GM21529 (cell line): ENCODE results near the gene SLC29A3.

Experiments used
- ATAC-seq: cut with Tn5 transposase; IDR thresholded peaks from one replicate; pipeline ENCODE4 v1.9.1; 2021; ENCODE audit not compliant: unreplicated experiment

SLC29A3 gene

DNA sequence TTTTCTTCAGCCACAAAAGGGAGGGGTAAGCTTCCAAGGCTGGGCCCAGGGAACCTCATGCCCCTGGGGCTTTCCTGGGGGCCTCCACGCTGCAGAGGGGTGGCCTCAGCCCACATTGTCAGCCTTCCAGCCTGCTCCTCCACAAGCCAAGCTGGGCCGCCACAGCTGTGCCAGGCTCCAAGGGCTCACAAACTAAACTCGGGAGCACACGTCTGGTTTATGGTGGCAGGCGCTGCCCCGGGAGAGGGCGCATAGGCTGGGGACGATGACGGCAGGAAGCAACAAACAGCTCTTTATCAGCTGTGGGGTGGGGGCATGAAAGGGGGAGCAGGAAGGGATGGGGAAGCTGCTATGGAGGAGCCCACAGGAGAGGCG, 71.4 kb downstream of the SLC29A3 start:
- no peak for ATAC-seq

DNA sequence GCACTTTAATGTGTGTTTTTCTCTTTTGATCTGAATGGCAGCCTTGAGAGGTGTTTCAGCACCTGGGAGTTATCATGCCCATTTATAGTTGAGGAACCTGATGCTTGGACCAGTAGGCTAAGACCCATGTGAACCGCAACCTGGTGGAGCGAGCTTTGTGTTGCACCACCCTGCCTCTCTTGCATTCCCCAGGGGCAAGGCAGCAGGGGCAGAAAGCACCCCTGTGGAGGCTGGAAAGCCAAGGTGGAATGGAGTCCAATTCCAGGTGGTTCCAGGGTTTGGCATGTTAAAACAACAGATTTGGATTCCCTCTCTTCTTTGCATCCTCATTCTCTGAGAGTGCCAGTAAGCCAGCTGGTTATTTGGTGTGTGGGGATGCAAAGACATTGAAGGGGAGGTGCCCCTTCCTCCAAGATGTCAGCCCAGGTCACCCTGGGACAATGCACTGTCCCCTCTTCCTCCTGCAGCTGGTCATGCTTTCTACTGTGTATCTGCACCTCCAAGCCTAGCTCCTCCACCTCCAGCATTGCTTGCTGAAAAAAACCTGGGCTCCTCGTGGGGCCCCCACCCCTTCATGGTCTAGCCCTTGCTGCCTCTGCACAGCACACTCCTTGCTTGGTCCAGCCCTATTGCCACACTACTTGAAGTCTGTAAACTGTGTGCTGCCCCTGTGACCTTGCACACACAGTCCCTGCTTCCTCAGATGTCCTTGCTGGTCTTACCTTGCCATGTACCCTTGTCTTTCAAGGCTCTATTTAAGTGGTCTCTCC, 72.0 kb downstream of the SLC29A3 start:
- ATAC-seq = no peak

DNA sequence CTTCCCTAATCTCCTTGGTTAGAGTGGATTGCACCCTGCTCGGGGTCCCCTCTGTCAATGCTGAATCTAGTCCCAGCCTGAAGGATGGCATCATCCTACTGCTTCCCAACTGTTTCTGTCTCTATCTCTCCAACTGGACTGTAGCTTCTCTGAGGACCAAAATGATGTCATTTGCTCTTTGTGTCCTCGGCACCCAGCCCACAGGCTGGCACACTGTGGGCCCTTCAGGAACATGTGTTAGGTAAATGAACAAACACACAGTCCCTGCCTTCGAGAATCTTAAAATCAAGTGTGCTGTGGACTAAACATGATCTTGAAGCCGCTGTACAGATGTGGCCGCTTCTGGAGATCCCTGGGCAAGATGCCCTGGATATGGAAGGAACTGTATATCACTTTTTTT, 72.6 kb downstream of the SLC29A3 start:
- ATAC-seq = no peak

DNA sequence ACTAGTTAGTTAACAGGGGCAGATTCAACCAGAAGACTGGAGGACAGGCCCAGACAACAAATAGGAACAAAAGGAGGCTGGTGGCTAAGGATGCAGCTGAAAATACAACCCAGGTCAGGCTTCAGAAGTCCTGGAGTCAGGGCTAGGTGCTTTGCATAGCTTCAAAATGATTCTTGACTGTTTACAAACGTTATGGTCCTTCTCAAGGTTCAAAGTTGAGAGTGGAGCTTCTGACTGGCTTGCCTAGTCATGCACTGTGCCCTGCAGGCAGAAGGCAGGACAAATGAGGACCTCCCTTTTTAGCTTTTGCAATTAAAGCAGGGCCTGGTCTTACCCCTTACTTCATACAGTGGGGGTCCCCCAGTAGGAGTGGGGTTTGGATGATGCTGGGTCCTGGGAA, 73.2 kb downstream of the SLC29A3 start:
- no peak for ATAC-seq

DNA sequence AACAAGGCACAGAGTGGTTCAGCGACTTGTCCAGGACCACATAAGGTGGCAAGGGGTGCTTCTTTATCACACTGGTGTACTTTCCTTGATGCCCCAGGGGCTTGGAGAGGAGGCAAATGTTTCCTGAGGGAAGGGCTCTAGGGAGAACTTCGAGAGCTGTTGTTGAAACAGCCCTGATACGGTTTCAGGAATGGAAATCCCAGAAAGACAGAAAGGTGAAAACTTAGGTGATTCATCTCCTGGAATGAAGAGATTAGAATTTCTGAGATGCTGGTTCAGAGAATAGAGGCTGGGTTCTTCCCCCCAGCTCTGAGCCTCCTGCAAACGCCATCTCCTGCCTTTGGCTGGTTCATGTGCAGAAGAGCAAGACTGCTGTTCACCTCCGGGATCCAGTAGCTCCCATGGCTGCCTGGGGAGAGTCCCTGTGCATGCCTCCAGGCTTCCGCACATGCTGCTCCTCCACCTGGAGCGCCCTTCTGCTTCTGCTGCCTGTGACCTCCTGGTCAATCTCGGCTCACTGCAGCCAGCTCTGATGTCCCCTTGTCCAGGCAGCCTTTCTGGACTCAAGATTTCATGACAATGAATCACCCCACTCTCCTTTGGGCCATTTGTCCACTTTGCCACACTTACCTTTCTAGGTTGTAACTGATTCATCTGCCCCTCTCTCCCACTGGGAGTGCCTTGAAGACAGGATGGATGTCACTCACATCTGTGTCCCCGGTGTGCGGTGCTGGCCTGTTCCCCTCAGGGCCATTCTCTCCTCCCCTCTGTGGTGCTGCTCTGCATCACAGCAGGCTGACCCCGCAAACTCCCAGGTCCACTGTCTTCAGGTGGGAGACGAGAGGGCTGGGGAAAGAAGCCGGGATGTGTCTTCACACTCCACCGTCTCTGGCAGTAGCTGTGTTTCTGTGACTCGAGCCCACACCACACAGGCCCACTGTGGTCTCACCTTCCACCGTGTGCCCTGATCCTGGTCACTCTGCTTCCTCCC, 74.0 kb downstream of the SLC29A3 start:
- no peak for ATAC-seq

DNA sequence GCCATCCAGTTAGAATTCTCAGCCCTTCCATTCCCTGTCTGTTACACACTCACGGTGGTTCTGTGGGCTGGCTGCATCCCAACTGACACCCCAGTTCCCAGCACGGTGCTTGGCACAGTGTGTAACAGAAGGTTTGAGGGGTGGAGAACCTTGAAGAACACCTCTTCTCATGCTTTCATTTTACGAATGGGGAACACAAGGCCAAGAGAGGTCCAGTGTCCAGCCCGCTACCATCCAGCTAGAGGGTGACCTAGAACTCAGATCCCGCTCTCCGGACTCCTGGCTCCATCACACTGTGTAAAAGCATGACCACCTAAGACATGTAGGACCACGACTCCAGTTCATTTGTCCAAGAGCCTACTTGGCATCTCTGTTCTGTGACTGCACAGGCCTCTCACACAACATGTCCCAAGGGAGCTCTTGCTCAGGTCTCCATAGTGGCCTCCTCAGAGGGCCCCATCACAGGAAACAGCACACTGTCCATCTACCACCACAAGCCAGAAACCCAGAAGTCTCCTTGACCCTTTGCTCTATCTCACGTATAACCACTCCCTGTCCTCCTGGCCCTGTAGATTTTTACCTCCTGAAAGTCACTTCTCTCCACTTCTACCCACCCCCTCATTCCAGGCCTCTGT, 74.9 kb downstream of the SLC29A3 start:
- ATAC-seq = no peak

DNA sequence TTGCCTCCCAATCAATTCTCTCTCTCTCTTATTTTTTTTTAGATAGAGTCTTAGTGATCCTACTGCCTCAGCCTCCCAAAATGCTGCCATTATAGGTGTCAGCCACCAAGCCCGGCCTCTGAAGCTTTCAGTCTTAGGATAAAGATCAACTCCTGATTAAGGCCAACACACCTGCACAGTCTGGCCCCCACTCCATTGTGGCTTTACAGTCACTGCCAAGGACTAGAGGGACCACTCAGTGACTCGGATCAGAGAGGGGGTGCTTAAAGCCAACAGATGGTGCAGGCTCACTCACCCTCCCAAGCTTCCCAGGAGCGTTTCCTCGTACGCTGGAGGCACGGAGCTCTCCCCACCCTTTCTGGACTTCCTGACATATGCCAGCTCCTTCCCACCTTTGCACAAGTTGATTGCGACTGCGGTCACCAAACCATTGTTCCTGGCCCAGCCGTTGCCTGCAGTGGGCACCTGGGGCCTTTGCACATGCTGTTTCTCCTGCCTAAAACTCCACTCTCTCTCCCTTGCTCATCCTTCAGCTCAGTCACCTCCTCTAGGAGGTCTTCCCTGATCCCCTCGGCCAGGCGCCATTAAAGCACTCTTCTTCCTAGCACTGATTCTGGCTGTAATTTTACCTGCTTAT, 76.0 kb downstream of the SLC29A3 start:
- ATAC-seq = no peak

DNA sequence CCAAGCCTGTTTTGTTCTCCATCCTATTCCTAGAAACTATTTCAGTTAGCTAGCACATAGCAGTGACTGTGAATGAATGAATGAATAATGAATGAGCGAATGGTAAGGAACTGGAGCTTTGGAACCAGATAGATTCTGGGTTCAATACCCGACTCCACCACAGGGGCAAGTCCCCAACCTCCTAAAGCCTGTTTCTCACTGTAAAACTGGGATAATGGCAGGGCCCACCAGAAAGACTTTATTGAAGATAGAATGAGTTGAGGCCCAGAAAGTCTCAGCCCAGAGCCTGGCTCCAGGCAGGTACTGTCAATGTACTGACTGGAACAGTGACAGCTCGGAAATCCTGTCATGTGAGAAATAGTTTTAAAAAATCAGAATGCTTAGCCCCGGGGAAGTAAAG, 76.6 kb downstream of the SLC29A3 start:
- no peak for ATAC-seq

DNA sequence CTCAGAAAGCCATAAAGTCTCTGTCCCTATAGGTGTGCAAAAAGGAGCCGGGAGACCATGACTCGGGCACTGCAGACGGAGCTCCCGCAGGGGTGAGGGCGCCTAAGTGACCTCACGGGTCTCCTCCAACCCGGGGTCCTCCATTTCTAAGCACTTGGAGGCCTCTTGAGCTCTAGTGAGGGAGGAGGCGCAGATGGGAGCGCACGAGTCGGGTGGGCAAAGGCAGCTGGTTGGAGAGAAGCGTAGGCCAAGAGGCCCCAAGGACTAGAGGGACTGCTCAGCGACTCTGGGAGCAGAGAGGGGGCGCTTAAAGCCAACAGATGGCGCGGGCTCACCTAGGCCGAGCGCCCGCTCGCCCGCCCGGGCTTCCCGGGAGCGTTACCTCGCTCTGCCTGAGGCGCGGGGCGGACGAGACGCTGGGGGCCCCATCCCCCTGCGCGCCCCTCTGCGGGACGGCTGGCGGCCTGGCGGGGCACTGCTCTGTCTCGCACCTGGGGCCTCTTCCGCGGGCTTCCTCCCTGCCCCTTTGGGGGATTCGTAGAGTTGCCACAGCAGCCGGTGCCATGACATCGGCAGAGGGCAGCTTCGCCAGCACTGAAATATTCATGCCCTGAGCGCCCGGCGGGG, 77.1 kb downstream of the SLC29A3 start:
- ATAC-seq = no peak

DNA sequence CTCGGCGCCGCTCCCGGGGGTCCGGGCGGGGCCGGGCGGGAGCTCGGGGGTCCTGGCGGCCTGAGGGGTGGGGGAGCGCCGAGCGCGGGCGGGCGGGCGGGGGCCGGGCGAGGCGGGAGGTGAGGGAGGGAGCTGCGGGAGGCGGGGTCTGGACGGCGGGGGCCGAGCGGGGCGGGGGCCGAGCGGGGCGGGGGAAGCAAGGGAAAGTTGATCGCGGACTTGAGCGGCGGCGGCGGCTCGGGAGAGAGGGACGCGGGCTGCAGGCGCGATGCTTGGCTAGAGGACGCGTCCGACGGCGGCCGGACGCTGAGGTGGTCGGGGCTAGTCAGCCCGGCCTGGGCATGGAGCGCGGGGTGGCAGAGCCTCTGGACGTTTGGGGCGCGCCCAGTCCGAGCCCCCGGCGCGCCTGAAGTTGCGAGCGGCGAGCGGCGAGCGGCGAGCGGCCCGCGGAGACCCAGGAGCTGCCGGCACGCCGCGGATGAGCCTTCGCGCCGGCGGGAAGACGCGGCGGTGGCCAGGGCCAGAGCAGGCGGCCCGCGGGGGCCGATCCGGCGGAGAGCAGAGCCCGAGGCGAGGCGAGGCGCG, 77.7 kb downstream of the SLC29A3 start, which contains the start of gene CDH23:
Gene CDH23, plus strand, starts transcription at position 210 of the 585 bp plus-strand sequence. CDS start 42,912 bp downstream, outside the sequence.
- no peak for ATAC-seq

DNA sequence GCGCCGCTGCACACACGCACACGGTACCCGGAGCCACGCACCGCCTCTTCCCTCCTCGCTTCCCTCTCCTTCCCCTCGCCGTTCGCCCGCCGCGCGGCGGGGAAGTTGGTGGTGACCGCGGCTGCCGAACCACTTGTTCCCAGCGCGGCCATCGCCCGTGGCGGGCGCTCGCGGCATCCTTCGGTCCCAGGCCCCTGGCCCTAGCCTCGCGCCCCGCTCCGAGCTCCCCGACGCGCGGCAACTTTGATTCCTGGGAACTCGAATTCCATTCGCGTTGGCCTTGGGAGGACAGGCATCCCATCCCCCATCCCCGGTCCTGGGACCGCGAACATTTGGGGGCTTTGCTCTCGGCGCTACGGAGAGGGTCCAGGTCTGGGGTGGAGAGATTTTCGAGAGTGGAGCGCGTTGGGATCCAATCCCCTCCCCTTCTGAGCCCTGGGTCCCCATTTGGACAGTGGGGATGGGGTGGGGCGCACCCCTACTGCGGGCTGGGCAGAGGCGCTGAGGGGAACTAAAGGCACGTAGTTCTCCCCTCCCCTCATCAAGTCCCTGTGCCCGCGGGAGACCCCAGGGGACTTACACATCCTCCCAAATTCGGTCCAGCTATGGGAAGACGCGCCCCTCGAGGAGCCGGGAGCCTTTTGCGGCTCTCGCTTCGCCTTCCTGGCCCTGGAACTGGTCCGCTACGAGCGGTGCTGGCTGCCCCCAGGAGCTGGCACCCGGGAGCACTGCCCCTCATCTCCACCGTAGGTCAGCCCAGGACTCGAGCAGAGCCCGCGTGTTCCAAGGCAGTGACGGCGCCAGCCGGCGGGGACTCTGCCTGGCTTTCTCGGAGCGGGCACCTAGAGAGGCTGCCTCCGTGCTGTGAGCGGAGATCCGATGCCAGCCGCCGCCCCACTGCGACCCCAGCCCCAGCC, 78.5 kb downstream of the SLC29A3 start:
- no peak for ATAC-seq

DNA sequence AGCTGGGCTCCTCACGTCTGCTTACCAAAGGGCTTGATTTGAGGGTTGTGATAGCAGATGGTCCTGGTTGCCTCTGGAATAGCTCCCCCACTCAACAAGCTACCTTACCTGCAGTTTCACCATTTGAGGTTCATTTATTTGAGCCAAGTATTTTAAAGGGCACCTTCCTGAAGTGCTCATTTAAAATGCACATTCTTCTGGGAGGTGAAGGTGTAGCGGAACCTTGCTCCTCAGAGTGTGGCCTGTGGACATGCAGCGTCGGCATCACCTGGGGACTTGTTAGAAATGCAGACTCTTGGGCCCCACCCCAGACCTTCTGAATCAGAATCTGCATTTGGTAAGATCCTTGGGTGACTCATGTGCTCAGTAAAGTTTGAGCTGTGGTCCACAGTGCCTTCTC, 79.9 kb downstream of the SLC29A3 start:
- no peak for ATAC-seq

DNA sequence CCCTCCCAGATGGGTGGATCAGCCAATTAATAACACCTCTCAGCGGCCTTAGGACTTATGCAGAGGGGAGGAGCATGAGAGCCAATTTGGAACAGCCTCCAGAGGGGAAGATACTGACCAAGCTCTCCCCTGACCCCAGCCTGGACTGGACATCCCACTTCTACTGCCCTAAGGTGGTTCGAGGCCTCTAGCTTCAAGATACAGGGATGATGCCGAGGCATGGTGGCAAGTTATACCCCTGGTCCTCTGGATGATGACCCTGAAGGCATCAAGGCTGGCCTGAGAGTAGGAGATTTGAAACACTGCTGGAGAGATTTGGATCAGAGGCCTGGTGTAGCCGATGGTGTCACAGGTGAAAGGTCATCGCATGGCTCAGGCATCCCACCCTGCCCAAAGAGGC, 80.9 kb downstream of the SLC29A3 start:
- no peak for ATAC-seq

DNA sequence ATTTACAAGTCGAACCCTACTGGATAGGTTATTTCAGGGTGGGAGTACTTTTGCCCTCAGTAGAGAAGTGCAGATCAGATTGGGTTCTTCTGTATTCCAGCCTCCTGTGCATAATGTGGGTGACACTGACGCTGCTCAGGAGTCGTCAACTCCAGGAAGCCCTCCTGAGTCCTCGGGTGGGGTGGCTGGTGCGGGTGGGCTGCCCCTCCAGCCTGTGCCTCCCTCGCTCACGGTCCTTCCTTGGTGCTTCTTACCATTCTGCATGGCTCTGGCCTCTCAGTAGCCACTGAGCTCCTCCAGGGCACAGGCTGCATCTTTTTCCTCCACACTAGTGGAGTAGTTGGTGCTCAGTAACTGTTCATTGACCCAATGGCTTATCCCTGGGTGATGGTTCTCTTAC, 82.0 kb downstream of the SLC29A3 start:
- ATAC-seq = no peak

DNA sequence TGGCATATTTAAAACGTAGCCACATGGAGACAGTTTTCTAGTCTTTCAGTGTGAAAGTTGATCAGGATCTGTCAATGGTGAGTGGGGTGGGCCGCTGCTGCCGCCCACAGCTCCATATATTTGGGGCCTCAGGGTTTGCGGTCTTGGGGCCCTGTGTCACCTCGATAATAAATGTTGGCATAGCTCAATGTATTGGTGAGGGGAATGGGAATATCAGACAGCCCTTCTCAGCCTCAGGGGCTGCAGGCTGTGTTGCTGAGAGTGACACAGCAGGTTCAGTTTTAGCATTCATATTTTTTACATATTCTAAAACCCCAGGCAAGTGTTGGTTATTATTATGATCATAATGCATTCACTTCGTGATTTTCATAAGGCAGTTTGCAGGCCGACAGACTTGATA, 82.9 kb downstream of the SLC29A3 start:
- ATAC-seq = no peak

DNA sequence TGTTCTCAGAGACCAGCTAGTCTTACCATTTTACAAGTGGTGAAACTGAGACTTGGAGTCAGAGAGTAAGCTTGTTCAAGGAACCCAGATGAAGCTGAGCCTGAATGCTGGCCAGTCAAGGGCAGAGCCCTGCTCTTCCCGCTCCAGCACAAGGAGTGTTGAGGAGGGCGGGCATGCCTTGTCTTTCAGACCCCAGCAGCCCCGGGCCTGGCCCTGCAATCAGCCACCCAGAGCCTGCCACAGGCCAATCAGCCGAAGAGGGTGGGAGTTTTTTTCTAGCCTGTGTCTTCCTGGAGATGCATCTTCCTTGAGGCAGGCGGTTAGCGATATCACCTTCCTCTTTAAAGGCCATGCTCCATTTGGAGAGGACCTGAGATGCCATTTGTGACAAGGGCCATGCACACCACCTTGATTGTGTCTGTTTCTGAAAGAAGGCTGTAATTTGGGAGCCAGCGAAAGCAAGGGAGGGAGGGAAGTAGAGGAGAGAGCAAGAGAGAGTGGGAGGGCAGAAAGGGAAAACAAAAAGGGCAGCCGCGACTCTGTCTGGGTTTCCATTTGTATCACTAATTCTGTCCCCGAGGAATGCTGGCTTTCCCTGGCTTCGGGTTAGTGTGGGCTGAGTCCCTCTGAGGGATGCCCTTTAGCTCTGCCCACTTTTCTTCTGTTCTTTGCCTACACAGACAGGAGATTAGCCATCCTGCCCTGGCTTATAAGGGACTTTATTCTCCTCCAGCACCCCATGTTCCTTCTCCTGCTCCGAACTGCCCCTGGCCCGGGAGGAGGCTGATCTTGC, 85.6 kb downstream of the SLC29A3 start:
- no peak for ATAC-seq

DNA sequence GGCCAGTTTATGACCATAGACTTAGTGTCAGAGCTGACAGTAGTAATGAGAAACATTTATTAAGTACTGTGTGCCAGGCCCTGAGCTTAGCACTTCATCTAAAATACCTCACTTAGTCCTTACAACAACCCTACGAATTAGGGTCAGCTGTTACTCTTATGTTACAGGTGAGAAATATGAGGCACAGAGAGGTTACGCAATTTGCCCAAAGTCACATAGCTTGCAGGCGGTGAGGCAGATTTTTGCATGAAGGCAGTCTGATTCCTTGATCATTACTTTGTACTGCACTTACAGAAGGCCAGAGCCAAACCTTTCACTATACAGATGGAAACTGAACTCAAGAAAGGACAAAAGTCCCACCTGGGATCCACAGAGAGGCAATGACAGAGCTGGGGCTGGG, 87.8 kb downstream of the SLC29A3 start:
- ATAC-seq = no peak

DNA sequence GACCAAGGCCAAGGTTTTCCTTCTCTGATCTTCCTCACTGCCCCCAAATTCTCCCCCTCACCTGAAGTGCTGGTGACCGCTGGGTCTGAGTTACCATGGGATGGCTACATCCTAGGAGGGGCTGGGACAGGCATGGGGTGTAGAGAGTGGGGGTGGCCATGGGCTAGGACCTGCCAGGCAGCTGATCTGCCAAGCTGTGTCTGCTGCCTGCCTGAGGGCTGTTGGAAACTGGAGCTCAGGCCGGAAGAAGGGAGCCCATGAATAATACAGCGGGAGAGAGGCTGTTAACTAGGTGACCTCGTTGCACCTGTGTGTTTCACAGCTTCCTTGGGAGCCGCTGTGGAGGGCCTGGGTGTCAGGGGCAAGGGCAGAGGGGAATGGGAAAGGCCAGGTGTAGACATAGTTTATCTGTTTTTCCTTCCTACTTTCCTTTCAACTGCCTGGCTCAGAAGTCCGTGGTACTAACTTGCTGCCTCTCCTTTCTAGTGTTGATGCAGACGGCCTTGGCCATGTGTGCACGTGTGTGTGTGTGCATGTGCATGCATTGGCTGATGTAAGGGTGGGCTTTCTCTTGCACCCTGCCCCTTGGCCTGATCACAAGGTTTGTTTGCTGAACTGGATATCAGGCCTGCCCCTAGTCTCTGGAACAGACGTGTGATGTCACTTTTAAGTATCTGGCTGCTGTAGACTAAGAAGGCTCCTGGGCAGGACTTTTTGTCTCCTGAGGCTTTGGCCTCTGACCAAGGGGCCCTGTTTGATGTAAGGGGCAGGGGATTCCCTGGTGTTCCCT, 89.6 kb downstream of the SLC29A3 start:
- ATAC-seq = no peak
